HG02759 (cell line): ENCODE measurements around the gene CCDC88A.
"Not testable (repeated sequence)": the region's sequence is repeated elsewhere in the genome, so short reads cannot be mapped to it uniquely, and the experiment has no call there.

ENCODE experiments used
- ATAC-seq: cut with Tn5 transposase; IDR thresholded peaks from one replicate; pipeline ENCODE4 v1.9.1; 2021; ENCODE audit warnings: mild to moderate bottlenecking, moderate library complexity; ENCODE audit not compliant: unreplicated experiment

Gene CCDC88A

DNA sequence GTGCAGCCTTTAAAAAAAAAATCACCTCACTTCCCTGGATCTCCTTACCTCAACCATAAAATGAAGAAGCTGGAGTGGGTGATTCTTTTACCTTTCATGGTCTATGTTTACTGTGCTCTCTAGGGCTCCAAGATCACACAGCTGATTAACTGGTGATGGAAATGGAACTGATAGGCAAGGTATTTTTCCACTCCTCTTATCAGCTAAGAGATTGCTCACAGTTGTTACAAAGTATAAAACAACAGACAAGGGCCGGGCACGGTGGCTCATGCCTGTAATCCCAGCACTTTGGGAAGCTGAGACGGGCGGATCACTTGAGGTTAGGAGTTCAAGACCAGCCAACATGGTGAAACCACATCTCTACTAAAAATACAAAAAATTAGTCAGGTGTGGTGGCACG is 172.6 kb downstream of the CCDC88A start:
- ATAC-seq: no peak

DNA sequence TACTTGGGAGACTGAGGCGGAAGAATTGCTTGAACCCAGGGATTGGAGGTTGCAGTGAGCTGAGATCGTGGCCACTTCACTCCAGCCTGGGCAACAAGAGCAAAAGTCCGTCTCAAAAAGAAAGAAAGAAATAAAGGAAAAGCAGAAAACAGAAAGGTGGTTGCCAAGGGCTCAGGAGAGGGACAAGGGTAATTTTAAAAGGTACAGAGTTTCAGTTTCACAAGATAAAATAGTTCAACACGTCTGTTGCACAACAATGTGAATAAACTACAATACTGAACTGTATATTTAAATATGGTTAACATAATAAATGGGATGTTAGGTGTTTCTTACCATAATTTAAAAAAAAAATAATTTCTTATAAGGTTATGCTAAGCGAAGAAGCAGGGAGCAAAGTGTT is 174.2 kb downstream of the CCDC88A start:
- ATAC-seq: no peak

- no peak for ATAC-seq
These were observed 177.0 kb downstream of the CCDC88A start for GRCh38 chr2:55242617-55243016.

- ATAC-seq: not testable (repeated sequence)
These were observed 178.1 kb downstream of the CCDC88A start for GRCh38 chr2:55241582-55241981.

DNA sequence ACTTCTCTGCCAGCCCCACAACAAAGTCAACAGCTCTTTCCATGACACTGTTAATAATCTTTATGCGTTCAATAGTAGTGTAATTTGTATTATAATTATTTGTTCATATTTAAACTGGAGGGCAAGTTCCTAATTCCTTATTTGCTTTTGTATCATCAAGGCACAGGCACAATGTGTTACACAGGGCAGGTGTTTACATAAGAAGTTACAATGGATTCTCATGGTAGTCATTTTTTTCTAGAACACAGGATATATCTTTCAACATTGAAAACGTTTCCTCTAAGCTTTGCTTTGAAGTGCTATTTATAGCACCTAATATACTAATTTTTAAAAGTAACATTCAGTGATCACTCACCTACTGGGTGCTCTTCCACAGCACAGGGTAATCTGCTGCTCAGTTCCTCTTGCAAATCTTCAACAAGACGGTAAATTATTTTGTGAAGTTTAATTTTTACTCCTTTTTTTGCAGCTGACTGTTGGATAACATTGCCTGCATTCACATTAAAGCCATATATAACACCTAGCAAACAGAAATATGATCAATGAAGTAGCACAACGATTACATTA is 179.9 kb downstream of the CCDC88A start:
- ATAC-seq: no peak
